Upper lobe of left lung (tissue), 4 donors: Measurements from ENCODE around the gene ELOVL6.

Source experiments
- CTCF ChIP-seq, 6 experiments: fragments of 450-650 bp in 4 of 6; fragments of 200-600 bp in 2 of 6; sonication (generic) in 2 of 6; IDR thresholded peaks; one replicate each; pipeline ENCODE4 v1.5.1; 2016 to 2019; ENCODE audit warnings: antibody characterized with exemption in 6 of 6
- EP300 ChIP-seq, 4 donors: sonication (generic); formaldehyde crosslinking; IDR thresholded peaks; one replicate each; pipeline ENCODE4 v1.5.1; 2017; ENCODE audit warnings: antibody characterized with exemption in 4 of 4, control low read depth in 2 of 4
- POLR2A ChIP-seq, 4 donors: fragments of 450-650 bp; IDR thresholded peaks; one replicate each; pipeline ENCODE4 v1.5.1; 2016 to 2017; ENCODE audit warnings: antibody characterized with exemption in 4 of 4, mild to moderate bottlenecking in 2 of 4
- POLR2AphosphoS5 ChIP-seq, 2 donors: sonication (generic); formaldehyde crosslinking; IDR thresholded peaks; one replicate each; pipeline ENCODE4 v1.5.1; 2017; ENCODE audit warnings: antibody characterized with exemption in 2 of 2

DNA sequence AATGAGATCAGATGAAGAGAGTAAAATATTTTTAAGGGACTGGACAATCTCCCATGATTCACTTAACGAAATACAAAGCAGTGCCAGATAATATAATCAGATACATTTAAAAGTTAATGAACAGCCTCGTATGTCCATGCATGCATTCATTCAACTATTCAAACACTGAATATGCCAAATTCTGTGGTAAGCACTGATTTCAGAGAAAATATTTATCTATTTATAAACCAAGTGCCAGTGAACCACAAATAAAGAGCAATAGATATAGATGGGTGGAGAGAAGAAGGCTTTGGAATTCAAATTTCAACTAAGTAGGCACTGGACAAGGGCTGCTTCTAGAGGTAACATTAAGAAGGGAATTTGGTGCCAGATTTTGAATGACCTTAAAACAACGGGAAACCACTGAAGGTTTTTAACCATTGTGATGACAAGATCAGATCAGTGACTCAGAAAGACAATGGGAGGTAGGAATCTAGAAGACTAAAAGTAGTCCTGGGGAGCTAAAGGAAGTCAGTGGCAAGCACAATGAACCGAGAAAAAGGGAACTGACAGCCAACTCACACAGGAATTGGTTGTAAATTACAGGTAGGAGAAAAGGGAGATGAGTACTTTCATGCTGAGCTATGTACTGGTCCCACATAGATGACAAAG, 14.2 kb downstream of the ELOVL6 start:
- no peak for TF ChIP-seq CTCF (IDR thresholded peaks at IDR 0.05)
- TF ChIP-seq POLR2AphosphoS5 (IDR thresholded peaks at IDR 0.05), result no peak
- TF ChIP-seq EP300 (IDR thresholded peaks at IDR 0.05), result no peak
- TF ChIP-seq POLR2A (IDR thresholded peaks at IDR 0.05), result no peak
